PFSK-1 (cell line): ENCODE measurements around the gene DIP2C.

Experiments used
- FOXP2 ChIP-seq: optimal IDR thresholded peaks from 2 replicates; pipeline ENCODE3; 2011; ENCODE audit warnings: borderline replicate concordance, control low read depth, inconsistent platforms; ENCODE audit not compliant: insufficient read depth; ENCODE audit errors: extremely low read length, extremely low read depth
- POLR2AphosphoS5 ChIP-seq: IDR thresholded peaks from 2 replicates; pipeline ENCODE4 v1.6.1; 2012; ENCODE audit warnings: low read depth, mild to moderate bottlenecking, control low read depth, low read length, moderate library complexity
- SIN3A ChIP-seq: IDR thresholded peaks from 2 replicates; pipeline ENCODE4 v1.6.1; 2012; ENCODE audit warnings: mild to moderate bottlenecking, low read length, moderate library complexity, borderline replicate concordance; ENCODE audit not compliant: insufficient read depth
- TAF1 ChIP-seq: IDR thresholded peaks from 2 replicates; pipeline ENCODE4 v1.6.1; 2012; ENCODE audit warnings: low read length, control low read depth, borderline replicate concordance; ENCODE audit not compliant: insufficient read depth
- TF ChIP-seq, protein P1 (sequence below), 2 experiments: IDR thresholded peaks; 2 replicates each; pipeline versions ENCODE4 v1.6.1 to v1.8.0; 2011 to 2012; ENCODE audit warnings: low read depth in 2 of 2, low read length in 2 of 2, control low read depth in 1 of 2, inconsistent platforms in 1 of 2, mild to moderate bottlenecking in 1 of 2, moderate library complexity in 1 of 2; ENCODE audit not compliant: insufficient read depth in 1 of 2

The DIP2C gene

DNA sequence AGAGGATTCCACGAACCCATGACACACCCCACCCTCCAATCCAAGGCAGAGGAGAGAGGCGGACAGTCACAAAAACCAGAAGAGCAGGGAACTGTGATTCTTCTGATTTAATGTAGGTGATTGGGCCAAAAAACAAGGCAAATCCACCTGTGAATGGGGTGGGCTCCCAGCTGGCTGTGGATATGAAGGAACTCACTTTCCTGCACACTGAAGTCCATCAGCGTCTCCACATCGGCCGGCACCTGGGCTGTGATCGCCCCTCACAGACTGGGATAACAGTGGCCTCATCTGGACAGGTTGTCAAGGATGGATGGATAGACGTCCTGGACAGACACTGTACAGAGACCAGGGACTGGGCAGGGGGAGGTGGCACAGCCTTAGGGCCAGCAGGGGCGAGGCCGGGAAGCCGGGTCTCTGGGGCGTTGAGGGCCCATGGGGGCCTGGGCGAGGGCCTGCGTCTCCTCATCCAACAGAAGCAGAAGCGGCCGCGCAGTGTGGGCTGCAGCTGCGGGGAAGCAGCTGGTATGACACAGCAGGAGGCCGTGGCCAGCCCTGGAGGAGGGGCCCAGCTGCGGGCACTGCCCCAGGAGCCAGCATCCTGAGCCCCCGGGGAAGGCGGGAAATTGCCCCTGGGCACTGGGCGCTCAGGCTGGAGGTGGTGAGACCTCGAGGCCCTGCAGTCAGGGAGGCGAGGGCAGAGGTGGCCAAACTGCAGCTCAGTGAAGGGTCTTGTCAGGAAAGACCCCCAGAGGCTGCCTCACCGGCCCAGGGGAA, 54.2 kb downstream of the DIP2C start:
- TF ChIP-seq, protein P1, sequence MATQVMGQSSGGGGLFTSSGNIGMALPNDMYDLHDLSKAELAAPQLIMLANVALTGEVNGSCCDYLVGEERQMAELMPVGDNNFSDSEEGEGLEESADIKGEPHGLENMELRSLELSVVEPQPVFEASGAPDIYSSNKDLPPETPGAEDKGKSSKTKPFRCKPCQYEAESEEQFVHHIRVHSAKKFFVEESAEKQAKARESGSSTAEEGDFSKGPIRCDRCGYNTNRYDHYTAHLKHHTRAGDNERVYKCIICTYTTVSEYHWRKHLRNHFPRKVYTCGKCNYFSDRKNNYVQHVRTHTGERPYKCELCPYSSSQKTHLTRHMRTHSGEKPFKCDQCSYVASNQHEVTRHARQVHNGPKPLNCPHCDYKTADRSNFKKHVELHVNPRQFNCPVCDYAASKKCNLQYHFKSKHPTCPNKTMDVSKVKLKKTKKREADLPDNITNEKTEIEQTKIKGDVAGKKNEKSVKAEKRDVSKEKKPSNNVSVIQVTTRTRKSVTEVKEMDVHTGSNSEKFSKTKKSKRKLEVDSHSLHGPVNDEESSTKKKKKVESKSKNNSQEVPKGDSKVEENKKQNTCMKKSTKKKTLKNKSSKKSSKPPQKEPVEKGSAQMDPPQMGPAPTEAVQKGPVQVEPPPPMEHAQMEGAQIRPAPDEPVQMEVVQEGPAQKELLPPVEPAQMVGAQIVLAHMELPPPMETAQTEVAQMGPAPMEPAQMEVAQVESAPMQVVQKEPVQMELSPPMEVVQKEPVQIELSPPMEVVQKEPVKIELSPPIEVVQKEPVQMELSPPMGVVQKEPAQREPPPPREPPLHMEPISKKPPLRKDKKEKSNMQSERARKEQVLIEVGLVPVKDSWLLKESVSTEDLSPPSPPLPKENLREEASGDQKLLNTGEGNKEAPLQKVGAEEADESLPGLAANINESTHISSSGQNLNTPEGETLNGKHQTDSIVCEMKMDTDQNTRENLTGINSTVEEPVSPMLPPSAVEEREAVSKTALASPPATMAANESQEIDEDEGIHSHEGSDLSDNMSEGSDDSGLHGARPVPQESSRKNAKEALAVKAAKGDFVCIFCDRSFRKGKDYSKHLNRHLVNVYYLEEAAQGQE (IDR thresholded peaks at IDR 0.05; ENCODE audit: insufficient read depth in 1 of 2, low read depth in 2 of 2, low read length in 2 of 2): no peak
- no peak for TF ChIP-seq FOXP2
- TF ChIP-seq TAF1: no peak
- TF ChIP-seq POLR2AphosphoS5: no peak
- TF ChIP-seq SIN3A: no peak

DNA sequence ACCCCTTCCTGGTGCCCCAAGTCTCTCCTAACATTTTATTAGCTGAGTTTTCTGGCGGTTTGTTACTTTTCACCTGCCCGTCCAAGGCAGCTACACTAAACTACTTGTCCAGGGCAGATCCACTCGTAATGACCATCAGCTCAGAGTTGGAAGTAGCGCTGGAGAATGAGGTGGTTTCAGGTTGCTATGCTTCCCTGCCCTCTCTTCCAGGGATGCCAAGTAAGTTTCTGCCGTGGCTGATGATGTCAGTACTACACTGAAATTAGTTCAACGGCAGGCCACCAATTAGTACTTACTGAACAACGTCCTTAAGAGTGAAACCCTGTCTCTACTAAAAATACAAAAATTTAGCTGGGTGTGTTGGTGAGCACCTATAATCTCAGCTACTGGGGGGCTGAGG, 55.2 kb downstream of the DIP2C start:
- no peak for TF ChIP-seq TAF1
- TF ChIP-seq, protein P1 (IDR thresholded peaks at IDR 0.05; ENCODE audit: insufficient read depth in 1 of 2, low read depth in 2 of 2, low read length in 2 of 2): no peak
- no peak for TF ChIP-seq SIN3A
- no peak for TF ChIP-seq POLR2AphosphoS5
- TF ChIP-seq FOXP2: no peak

DNA sequence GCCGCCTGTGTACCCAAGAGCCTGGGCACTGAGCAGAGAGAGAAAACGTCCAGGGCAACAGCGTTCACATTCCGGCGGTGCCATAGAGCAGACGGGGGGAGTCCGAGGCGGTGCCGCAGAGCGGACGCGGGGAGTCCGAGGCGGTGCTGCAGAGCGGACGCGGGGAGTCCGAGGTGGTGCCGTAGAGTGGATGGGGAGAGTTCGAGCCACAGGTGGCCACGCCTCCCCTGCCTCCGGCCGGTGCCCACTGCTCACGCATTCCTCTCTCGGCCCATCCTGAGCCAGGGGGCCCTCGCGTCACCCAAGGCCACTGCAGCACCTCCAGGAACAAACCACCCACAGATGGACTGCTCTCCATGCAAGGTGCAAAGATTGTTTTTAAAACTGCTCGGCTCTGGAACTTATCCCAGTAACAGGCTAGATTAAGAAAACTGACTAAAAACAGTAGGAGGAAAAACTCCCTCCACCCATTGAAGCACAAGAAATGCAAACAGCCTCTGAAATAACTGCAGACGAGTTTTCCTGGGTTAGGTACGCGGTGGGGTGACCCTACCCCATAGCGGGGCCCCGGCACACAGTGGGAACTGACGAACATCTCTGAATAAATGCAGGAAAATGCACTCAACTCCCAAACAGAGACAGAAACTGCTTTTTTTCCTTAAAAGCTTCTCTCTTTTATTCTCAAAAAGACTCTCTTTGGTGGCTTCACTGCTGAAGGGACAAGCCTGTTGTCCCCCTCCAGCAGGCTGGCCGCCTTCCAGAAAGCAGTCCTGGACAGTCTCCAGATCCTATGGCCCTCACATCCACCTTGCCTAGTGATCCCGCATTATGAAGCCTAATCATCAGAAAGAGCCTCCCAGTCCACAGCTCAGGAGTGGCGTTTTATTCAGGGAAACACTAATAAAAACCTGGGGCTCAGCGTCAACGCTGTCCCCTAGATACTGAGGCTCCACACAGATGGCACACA, 55.9 kb downstream of the DIP2C start:
- TF ChIP-seq POLR2AphosphoS5 (no peak), TAF1 (no peak), SIN3A (no peak)
- TF ChIP-seq, protein P1 (IDR thresholded peaks at IDR 0.05; ENCODE audit: insufficient read depth in 1 of 2, low read depth in 2 of 2, low read length in 2 of 2): no peak

DNA sequence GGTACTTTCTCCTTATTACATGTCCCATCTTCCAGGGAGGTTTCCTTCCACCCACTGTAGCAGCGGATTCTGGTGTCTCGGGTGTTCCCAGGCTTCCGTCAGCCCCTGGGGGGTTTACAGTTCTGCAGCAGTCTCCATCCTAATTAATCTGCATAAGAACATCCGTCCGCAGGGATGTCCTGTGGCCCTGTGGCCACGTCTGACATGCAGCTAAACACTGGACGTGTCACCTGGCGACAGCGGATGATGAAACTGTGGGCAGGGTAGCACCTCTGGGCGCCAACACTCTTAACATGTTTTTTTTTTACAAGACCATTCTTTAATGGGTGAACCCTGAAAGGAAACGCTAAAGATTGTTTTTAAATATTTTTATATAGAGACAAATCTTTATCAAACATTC, 58.2 kb downstream of the DIP2C start:
- TF ChIP-seq FOXP2 (no peak), POLR2AphosphoS5 (no peak)

DNA sequence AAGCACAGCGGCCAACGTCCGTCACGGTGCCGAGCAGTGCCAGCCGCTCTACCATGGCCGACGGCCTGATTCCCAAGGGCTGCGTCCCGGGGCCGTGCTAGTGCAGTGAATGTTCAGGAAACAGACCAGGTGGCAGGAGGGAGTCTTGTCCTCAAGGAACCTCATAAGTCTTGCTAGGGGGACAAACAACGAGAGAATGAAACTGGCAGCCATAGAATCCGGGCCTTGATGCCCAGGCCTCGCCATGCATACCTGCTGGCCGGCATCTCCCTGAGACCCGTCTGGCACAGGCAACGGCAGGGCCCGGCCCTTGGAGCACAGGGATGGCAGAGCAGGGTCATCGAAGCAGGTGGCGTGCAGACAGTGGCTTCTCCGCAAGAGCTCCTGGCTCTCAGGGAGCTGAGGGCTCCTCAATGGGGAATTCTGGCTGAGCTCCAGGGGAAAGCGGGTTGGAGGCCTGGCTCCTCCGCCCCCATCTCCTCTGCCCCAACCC, 58.8 kb downstream of the DIP2C start:
- TF ChIP-seq TAF1: no peak
- no peak for TF ChIP-seq FOXP2
- TF ChIP-seq POLR2AphosphoS5: no peak
- TF ChIP-seq SIN3A: no peak
- TF ChIP-seq, protein P1 (IDR thresholded peaks at IDR 0.05; ENCODE audit: insufficient read depth in 1 of 2, low read depth in 2 of 2, low read length in 2 of 2): no peak
